Lower leg skin (tissue), 3 donors: Measurements from ENCODE around the gene BLID.

Experiments used
- POLR2A ChIP-seq, 2 donors: fragments of 450-650 bp; IDR thresholded peaks; one replicate each; pipeline ENCODE4 v1.6.1; 2016 to 2017; ENCODE audit warnings: antibody characterized with exemption in 2 of 2, mild to moderate bottlenecking in 1 of 2, moderate library complexity in 1 of 2
- TF ChIP-seq, protein P1 (sequence below), 3 donors: fragments of 450-650 bp; IDR thresholded peaks; one replicate each; pipeline ENCODE4 v1.5.1; 2016; ENCODE audit warnings: antibody characterized with exemption in 3 of 3, mild to moderate bottlenecking in 3 of 3, moderate library complexity in 2 of 3

- TF ChIP-seq POLR2A (IDR thresholded peaks at IDR 0.05), result no peak
- TF ChIP-seq, protein P1, sequence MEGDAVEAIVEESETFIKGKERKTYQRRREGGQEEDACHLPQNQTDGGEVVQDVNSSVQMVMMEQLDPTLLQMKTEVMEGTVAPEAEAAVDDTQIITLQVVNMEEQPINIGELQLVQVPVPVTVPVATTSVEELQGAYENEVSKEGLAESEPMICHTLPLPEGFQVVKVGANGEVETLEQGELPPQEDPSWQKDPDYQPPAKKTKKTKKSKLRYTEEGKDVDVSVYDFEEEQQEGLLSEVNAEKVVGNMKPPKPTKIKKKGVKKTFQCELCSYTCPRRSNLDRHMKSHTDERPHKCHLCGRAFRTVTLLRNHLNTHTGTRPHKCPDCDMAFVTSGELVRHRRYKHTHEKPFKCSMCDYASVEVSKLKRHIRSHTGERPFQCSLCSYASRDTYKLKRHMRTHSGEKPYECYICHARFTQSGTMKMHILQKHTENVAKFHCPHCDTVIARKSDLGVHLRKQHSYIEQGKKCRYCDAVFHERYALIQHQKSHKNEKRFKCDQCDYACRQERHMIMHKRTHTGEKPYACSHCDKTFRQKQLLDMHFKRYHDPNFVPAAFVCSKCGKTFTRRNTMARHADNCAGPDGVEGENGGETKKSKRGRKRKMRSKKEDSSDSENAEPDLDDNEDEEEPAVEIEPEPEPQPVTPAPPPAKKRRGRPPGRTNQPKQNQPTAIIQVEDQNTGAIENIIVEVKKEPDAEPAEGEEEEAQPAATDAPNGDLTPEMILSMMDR (IDR thresholded peaks at IDR 0.05), result no peak
Observed at GRCh38 chr11:122076512-122077120, 39.4 kb downstream of the BLID start.
